ENCODE data around the gene USP7.

USP7 gene

GRCh38 chr16:8903004-8903403 is 60.7 kb downstream of the USP7 start:
- no peak overlapping the region for H3K4me3 ChIP-seq (ENCODE audit: low read depth, low read length)

GRCh38 chr16:8901320-8901861 is 62.3 kb downstream of the USP7 start:
- H3K4me3 ChIP-seq (ENCODE audit: low read depth, low read length), result no peak overlapping the region

GRCh38 chr16:8900343-8900742 is 63.4 kb downstream of the USP7 start:
- no peak overlapping the region for H3K4me3 ChIP-seq (ENCODE audit: low read depth, low read length)

GRCh38 chr16:8899709-8900317 is 63.9 kb downstream of the USP7 start:
- H3K4me3 ChIP-seq (ENCODE audit: low read depth, low read length), result no peak overlapping the region

GRCh38 chr16:8898660-8899318 is 64.9 kb downstream of the USP7 start:
- H3K4me3 ChIP-seq (ENCODE audit: low read depth, low read length), result no peak overlapping the region

GRCh38 chr16:8894736-8895334 is 68.9 kb downstream of the USP7 start:
- H3K4me3 ChIP-seq (ENCODE audit: low read depth, low read length), result no peak overlapping the region

- H3K4me3 ChIP-seq (ENCODE audit: low read depth, low read length), result no peak overlapping the region
Measured at GRCh38 chr16:8893976-8894690, 69.6 kb downstream of the USP7 start.

- H3K4me3 ChIP-seq (ENCODE audit: low read depth, low read length), result no peak overlapping the region
Measured at GRCh38 chr16:8893426-8893825, 70.3 kb downstream of the USP7 start.

- H3K4me3 ChIP-seq (ENCODE audit: low read depth, low read length), result no peak overlapping the region
Measured at GRCh38 chr16:8892101-8892575, 71.6 kb downstream of the USP7 start.

- no peak overlapping the region for H3K4me3 ChIP-seq (ENCODE audit: low read depth, low read length)
Measured at GRCh38 chr16:8890549-8890921, 73.2 kb downstream of the USP7 start.

- H3K4me3 ChIP-seq (ENCODE audit: low read depth, low read length), result no peak overlapping the region
Measured at GRCh38 chr16:8889893-8890548, 73.7 kb downstream of the USP7 start.

GRCh38 chr16:8888951-8889892 is 74.5 kb downstream of the USP7 start:
- H3K4me3 ChIP-seq (ENCODE audit: low read depth, low read length), result no peak overlapping the region

- H3K4me3 ChIP-seq (ENCODE audit: low read depth, low read length), result no peak overlapping the region
Measured at GRCh38 chr16:8887952-8888560, 75.7 kb downstream of the USP7 start.

GRCh38 chr16:8887431-8887765 is 76.3 kb downstream of the USP7 start:
- H3K4me3 ChIP-seq (ENCODE audit: low read depth, low read length), result no peak overlapping the region

- H3K4me3 ChIP-seq (ENCODE audit: low read depth, low read length), result no peak overlapping the region
Measured at GRCh38 chr16:8886593-8887430, 76.9 kb downstream of the USP7 start.

GRCh38 chr16:8885674-8886592 is 77.8 kb downstream of the USP7 start:
- H3K4me3 ChIP-seq (ENCODE audit: low read depth, low read length), result no peak overlapping the region

GRCh38 chr16:8882725-8883377 is 80.9 kb downstream of the USP7 start:
- no peak overlapping the region for H3K4me3 ChIP-seq (ENCODE audit: low read depth, low read length)
